CD4-positive, alpha-beta T cell treated with Interleukin-15 for 1 hour (primary cell): Measurements from ENCODE around the gene ODAD4.
"Not testable (repeated sequence)": the region's sequence is repeated elsewhere in the genome, so short reads cannot be mapped to it uniquely, and the experiment has no call there.

Experiments used
- DNase-seq: peaks from one replicate; pipeline ENCODE4 v3.0.0-alpha.2; 2020

Gene ODAD4

DNA sequence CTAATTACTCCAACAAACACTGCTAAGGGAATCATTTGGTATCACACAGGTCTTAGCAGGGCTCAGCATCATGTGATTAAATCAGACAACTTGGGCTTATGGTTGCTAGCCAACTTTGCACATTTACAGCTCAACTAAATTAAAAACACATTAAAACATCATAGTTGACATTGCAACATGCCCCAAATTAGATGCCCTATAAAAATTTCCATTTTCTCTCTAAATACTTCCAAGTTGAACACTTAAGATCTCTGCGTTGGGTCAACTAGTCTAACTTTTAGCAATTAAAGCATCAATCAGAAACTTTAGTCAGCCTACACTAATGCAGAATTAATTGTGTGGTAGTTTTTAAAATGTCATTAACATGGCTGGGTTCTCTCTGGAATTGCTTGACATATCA, 74.7 kb downstream of the ODAD4 start:
- no peak for DNase-seq

DNA sequence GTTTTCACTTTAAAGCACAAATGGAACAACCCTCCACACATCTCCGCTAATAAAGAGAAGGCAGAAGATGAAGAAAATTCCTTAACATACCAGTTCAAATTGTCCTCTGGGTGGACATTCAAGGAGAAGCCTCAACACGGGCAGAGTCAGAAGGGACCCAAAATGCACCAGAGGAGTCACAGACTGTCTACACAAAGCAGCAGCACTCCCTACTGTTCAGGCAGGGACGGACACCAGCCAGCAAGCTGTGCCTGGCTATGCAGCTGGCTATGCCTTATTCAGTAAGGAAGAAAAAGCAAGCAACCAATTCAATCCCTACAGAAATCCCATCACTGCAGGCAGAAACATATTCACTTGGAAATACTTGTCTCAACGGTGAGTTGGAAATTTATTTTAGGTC, 78.8 kb downstream of the ODAD4 start:
- no peak for DNase-seq

- peak; percentile 48 for DNase-seq
Measured at GRCh38 chr17:42010266-42010680, 79.9 kb downstream of the ODAD4 start.

DNA sequence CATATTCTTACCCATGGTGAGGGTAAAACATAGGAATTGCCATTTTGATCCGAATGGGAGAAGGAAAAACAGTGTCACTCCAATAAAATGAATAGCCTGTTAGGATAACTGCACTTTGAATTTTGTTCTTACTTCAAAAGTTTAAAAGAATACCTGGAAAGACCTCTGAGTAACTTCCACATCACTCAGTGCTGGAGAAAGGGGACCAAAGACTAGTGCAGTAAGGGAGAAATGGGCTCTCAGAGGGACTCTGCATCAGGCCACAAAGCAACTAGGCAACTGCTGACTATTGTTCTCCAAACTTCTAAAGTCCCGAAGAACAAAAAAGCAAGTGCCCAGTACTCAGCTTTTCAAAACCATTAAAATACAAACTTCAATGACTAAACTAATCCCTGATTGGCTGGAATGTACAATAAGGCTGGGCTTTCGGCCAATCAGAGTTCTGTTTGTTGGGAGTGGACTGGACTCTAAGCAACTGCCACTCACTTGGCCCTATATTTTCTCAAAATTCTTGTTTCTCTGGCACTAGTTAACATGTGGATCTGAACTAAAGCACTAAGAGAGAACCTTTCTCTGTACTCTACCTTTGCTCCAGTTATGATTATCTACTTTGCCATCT, 80.6 kb downstream of the ODAD4 start:
- DNase-seq, result no peak

GRCh38 chr17:42012363-42012762, 81.9 kb downstream of the ODAD4 start:
- not testable (repeated sequence) for DNase-seq

GRCh38 chr17:42013740-42014139, 83.3 kb downstream of the ODAD4 start:
- DNase-seq, result not testable (repeated sequence)
